ENCODE results near the gene NCOA5.

GRCh38 chr20:46035253-46035652 lies 54.5 kb downstream of the NCOA5 start:
- TF ChIP-seq, protein P1, sequence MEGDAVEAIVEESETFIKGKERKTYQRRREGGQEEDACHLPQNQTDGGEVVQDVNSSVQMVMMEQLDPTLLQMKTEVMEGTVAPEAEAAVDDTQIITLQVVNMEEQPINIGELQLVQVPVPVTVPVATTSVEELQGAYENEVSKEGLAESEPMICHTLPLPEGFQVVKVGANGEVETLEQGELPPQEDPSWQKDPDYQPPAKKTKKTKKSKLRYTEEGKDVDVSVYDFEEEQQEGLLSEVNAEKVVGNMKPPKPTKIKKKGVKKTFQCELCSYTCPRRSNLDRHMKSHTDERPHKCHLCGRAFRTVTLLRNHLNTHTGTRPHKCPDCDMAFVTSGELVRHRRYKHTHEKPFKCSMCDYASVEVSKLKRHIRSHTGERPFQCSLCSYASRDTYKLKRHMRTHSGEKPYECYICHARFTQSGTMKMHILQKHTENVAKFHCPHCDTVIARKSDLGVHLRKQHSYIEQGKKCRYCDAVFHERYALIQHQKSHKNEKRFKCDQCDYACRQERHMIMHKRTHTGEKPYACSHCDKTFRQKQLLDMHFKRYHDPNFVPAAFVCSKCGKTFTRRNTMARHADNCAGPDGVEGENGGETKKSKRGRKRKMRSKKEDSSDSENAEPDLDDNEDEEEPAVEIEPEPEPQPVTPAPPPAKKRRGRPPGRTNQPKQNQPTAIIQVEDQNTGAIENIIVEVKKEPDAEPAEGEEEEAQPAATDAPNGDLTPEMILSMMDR (IDR thresholded peaks at IDR 0.05 in 4 of 5, conservative IDR thresholded peaks at IDR 0.05 in 1 of 5), result no peak
- TF ChIP-seq POLR2A (IDR thresholded peaks at IDR 0.05), result no peak
